ENCODE results near the gene TMEM38B. TPM values are rescaled to one million over a fixed set of nuclear protein-coding genes. Genes with fewer than 3 reads are reported as not detected.

TMEM38B gene
- total RNA-seq, 1 donor from 2014 or later = 195 TPM

Other genes starting within 250 kb of the TMEM38B start
- 17.6 and 18.6 TPM in 2 replicates for gene FSD1L, start 246.5 kb upstream of the TMEM38B start, total RNA-seq
- 15.7 and 27.2 TPM in 2 replicates for gene FKTN, start 136.4 kb upstream of the TMEM38B start, total RNA-seq
- 2.6 and 10.1 TPM in 2 replicates for gene TAL2, start 32.1 kb upstream of the TMEM38B start, total RNA-seq

Data from myocyte (in vitro differentiated cells).